ENCODE data around the gene SPDEF. TPM values are rescaled to one million over a fixed set of nuclear protein-coding genes. Genes with fewer than 3 reads are reported as not detected.

SPDEF gene
- total RNA-seq, 6 experiments from 2014 or later: not detected

DNA sequence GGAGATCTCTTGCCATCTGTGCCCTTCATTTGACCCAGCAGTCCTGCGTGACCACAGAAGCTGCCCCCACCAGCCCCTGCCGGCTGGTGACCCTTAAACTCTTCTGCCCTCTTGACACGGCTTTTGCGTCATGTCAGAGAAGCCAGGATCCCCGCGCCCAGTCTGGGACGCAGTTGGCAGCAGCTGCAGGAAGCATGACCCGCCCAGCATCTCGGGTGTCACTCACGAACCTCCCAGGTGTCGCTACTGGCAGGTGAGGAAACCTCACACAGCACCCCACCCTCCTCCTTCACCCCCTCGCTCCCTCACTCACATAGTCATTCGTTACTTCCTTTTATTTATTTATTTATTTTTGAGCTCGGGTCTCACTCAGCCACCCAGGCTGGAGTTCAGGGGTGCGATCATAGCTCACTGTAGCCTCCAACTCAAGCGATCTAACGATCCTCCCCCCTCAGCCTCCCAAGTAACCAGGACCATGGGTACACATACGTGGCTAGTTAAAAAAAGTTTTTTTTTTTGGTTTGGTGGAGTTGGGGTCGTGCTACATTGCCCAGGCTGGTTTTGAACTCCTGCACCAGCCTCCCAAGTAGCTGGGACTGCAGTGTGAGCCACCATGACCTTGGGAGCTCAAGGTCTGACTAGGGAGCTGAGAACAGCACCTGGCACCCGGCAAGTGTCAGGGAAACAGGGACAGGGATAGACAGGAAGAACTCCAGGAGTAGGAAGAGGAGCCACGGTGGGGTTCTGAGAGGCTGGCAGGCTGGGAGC lies 14.1 kb upstream of the SPDEF start:
- no peak for TF ChIP-seq POLR2A (IDR thresholded peaks at IDR 0.05)
- TF ChIP-seq, protein P1, sequence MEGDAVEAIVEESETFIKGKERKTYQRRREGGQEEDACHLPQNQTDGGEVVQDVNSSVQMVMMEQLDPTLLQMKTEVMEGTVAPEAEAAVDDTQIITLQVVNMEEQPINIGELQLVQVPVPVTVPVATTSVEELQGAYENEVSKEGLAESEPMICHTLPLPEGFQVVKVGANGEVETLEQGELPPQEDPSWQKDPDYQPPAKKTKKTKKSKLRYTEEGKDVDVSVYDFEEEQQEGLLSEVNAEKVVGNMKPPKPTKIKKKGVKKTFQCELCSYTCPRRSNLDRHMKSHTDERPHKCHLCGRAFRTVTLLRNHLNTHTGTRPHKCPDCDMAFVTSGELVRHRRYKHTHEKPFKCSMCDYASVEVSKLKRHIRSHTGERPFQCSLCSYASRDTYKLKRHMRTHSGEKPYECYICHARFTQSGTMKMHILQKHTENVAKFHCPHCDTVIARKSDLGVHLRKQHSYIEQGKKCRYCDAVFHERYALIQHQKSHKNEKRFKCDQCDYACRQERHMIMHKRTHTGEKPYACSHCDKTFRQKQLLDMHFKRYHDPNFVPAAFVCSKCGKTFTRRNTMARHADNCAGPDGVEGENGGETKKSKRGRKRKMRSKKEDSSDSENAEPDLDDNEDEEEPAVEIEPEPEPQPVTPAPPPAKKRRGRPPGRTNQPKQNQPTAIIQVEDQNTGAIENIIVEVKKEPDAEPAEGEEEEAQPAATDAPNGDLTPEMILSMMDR (IDR thresholded peaks at IDR 0.05): no peak
- Histone ChIP-seq H3K27me3 (no peaks in the 10 kb centered on the region), H3K9me3 (no peaks in the 10 kb centered on the region), H3K27ac (no peak overlapping the region), H3K4me3 (no peak overlapping the region), H3K36me3 (no peaks in the 10 kb centered on the region), H3K4me1 (no peaks in the 10 kb centered on the region)
- whole genome bisulfite sequencing (ENCODE audit: insufficient coverage, low coverage, low lambda C conversion rate, missing lambda C conversion rate): 70% methylated on average over 12 of the region's 21 CpGs
- intact Hi-C loops (cut with DNase I): no loop called here
- DNase-seq: no peak
- no peak for ATAC-seq

DNA sequence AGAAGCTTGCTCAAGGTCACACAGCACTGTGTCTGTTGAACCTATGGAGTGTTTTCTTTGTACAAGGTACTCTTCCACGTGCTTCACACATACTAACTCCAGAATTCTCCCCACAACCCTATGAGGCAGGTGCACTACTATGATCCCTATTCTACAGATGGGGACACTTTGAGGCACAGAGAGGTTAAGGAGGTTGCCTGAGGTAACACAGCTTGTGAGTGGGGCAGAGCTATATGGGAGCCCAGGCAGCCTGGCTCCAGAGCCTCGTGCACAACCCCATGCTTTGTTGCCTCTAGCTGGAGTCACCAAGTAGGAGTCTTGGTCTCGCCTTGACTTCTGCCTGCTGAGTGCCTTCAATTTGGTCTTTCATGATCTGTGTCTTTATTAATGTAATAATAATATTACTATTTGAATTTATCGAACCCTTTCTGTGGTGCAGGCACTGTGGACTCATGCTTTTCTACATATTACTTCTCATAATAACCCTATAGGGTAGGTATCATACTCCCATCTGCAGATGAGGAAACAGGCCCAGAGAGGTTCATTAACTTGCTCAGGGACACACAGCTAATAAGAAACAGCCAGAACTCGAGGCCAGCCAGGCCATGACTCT lies 13.3 kb upstream of the SPDEF start:
- TF ChIP-seq, protein P1 (IDR thresholded peaks at IDR 0.05): no peak
- no peak for TF ChIP-seq POLR2A (IDR thresholded peaks at IDR 0.05)
- Histone ChIP-seq H3K27me3 (no peaks in the 10 kb centered on the region), H3K4me3 (no peak overlapping the region), H3K9me3 (no peaks in the 10 kb centered on the region), H3K27ac (no peak overlapping the region), H3K4me1 (no peaks in the 10 kb centered on the region), H3K36me3 (no peaks in the 10 kb centered on the region)
- no peak for DNase-seq
- intact Hi-C loops (cut with DNase I): no loop called here
- 65% methylated on average over 5 of the region's 5 CpGs for WGBS (ENCODE audit: insufficient coverage, low coverage, low lambda C conversion rate, missing lambda C conversion rate)
- no peak for ATAC-seq

DNA sequence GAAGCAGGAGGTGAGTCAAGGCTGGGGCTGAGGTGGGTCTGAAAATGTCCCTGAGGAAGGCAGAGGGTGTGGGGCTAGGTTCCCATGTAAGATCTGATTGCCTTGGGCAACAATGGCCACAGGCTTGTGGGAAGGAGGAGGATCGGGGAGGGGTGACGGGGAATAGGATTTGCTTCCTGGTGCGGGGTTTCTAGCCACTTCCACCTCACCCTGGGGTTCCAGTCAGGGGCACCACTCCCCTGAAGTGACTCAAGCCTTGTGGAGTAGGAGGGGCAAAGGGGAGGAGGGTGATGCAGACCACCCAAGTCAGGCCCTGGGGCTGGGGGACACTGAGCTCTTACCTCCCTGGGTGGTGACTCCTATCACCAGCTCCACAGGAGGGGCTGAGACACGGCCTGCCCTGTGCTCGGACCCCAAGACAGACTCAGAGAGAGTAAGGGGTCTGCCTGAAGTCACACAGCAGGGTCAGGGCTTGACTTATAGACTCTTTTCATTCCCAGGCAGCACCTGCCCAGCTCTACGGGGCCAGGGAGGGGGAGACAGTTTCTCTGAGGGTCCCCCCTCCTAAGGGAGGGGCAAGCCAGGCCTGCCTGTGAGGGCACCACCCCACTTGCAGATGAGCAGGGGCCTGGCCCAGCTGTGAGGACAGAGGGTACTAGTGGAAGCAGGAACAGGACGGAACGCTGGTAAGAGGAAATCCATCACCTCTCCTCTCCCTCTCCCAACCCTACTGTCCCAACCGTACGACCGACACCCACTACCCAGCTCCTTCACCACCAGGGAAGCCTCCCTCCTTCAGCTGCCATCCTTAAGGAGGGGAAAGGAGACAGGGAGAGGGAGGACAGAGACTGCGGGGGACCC lies 12.4 kb upstream of the SPDEF start:
- H3K4me1 ChIP-seq: no peaks in the 10 kb centered on the region
- no peak overlapping the region for H3K27ac ChIP-seq
- WGBS (ENCODE audit: insufficient coverage, low coverage, low lambda C conversion rate, missing lambda C conversion rate): 41% methylated on average over 6 of the region's 12 CpGs
- TF ChIP-seq, protein P1 (IDR thresholded peaks at IDR 0.05): no peak
- TF ChIP-seq POLR2A (IDR thresholded peaks at IDR 0.05): no peak
- DNase-seq: no peak
- intact Hi-C loops (cut with DNase I): no loop called here
- no peaks in the 10 kb centered on the region for H3K36me3 ChIP-seq
- no peak overlapping the region for H3K4me3 ChIP-seq
- no peaks in the 10 kb centered on the region for H3K9me3 ChIP-seq
- H3K27me3 ChIP-seq: no peaks in the 10 kb centered on the region
- no peak for ATAC-seq

DNA sequence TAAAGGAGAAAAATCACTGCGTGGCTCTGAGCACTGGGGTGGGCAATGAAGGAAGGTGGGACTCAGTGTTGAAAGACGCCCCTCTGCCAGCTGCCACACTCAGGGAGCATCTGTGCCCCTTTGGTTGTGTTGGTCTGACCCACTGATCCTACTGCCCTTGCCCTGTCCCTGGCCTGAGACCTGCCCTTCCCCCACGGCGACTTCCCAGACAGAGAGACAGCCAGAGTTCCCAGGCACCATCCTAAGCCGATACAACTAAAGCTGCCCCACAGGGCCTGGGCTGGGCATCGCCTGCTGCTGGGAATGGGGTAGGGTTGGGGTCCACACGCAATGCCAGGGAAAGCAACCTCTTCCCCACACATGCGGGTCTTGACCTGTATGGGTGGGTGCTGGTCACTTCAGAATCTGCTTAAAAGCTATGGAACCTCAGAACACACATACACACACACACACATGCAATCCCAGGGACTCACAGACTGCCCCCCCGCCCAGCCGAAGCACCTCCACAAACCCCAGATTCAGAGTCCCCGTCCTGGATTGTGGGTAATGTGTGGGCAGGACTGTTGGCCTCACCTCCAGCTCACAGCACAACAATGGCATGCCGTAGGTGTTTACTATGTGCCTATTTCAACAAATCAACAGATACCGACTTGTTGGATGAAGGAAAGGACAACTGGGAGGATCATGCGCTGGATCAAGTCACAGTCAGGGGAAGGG lies 10.9 kb upstream of the SPDEF start:
- Histone ChIP-seq H3K27me3 (no peaks in the 10 kb centered on the region), H3K9me3 (no peaks in the 10 kb centered on the region), H3K4me3 (no peak overlapping the region), H3K27ac (no peak overlapping the region), H3K36me3 (no peaks in the 10 kb centered on the region), H3K4me1 (no peaks in the 10 kb centered on the region)
- no peak for ATAC-seq
- intact Hi-C loops (cut with DNase I): no loop called here
- no peak for TF ChIP-seq POLR2A (IDR thresholded peaks at IDR 0.05)
- TF ChIP-seq, protein P1 (IDR thresholded peaks at IDR 0.05): no peak
- WGBS (ENCODE audit: insufficient coverage, low coverage, low lambda C conversion rate, missing lambda C conversion rate): 38% methylated on average over 3 of the region's 14 CpGs
- no peak for DNase-seq
